Neural crest cell (in vitro differentiated cells): ENCODE data around the gene NFIC. TPM values are rescaled to one million over a fixed set of nuclear protein-coding genes. Genes with fewer than 3 reads are reported as not detected.

Experiments used
- DNase-seq: peaks from one replicate; pipeline ENCODE4 v3.0.0; 2021; ENCODE audit warnings: low read depth, mixed read lengths, low spot score
- H3K27ac Mint-ChIP-seq: one replicate; pipeline ENCODE4 v1.8.0; 2021; ENCODE audit warnings: mild to moderate bottlenecking, mixed read lengths; ENCODE audit not compliant: unreplicated experiment
- H3K27me3 Mint-ChIP-seq: 2 replicates; pipeline ENCODE4 v1.8.0; 2021; ENCODE audit warnings: low read depth, mild to moderate bottlenecking, mixed read lengths
- H3K36me3 Mint-ChIP-seq: 2 replicates; pipeline ENCODE4 v1.8.0; 2021; ENCODE audit warnings: low read depth, mild to moderate bottlenecking, mixed read lengths
- H3K4me1 Mint-ChIP-seq: 2 replicates; pipeline ENCODE4 v1.8.0; 2021; ENCODE audit warnings: mixed read lengths
- H3K4me3 Mint-ChIP-seq: one replicate; pipeline ENCODE4 v1.8.0; 2021; ENCODE audit warnings: mild to moderate bottlenecking, mixed read lengths
- H3K9me3 Mint-ChIP-seq: 2 replicates; pipeline ENCODE4 v1.8.0; 2021; ENCODE audit warnings: mixed read lengths
- total RNA-seq: library from RNA; stranded (reverse); gene quantifications from 2 replicates; pipeline ENCODE4 v1.2.1, GENCODE V29; 2021
- TF ChIP-seq, protein P1 (sequence below): fragments of 200-600 bp; sonication (generic); conservative IDR thresholded peaks from 2 replicates; pipeline ENCODE4 v1.5.0; 2021; ENCODE audit warnings: antibody characterized with exemption, mild to moderate bottlenecking

Gene NFIC
- total RNA-seq, 1 donor from 2014 or later, result 4.1 TPM

DNA sequence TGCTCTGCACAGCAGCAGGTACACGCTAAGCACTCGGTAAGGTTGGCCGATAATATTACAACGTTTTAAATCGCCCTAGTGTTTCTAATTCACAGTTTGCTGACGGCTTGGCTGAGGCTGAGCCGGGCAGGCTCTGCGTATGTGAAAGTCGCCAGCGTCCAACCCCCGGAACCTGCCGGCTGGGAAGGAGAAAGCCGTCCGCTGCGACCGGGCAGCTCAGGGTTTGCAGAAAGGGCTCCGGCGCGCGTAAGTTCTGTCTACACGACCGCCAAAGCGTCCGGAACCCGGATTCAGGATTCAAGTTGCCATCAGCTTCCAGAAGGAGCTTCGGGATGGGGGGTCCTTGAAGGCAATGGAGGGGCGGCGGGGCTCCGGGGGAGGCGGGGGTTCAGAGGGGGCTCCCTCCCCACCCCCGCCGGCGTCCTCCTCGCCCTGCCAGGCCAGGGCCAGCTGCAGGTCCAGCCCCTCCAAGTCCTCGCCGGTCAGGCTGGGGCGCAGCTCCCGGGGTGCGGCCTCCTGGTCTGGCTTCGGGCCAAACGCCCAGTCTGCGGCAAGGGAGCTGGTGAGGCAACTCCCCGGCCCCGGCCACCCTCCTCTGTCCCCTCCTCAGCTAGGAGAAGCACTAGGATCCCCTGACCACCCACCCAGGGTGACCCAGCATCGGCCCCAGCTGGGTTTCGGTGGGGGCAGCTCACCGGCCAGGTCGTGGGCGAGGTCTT lies 116.3 kb downstream of the NFIC start:
- H3K4me1 Mint-ChIP-seq, result no peaks in the 10 kb centered on the region
- TF ChIP-seq, protein P1, sequence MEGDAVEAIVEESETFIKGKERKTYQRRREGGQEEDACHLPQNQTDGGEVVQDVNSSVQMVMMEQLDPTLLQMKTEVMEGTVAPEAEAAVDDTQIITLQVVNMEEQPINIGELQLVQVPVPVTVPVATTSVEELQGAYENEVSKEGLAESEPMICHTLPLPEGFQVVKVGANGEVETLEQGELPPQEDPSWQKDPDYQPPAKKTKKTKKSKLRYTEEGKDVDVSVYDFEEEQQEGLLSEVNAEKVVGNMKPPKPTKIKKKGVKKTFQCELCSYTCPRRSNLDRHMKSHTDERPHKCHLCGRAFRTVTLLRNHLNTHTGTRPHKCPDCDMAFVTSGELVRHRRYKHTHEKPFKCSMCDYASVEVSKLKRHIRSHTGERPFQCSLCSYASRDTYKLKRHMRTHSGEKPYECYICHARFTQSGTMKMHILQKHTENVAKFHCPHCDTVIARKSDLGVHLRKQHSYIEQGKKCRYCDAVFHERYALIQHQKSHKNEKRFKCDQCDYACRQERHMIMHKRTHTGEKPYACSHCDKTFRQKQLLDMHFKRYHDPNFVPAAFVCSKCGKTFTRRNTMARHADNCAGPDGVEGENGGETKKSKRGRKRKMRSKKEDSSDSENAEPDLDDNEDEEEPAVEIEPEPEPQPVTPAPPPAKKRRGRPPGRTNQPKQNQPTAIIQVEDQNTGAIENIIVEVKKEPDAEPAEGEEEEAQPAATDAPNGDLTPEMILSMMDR, result no peak

GRCh38 chr19:3483226-3483628 lies 116.8 kb downstream of the NFIC start, which contains the start of gene SMIM44:
Gene SMIM44, minus strand, starts transcription at chr19:3483441. Its CDS starts 38 bp downstream, at chr19:3483403.
- DNase-seq, result no peak
- H3K27ac Mint-ChIP-seq, result no peak within 1 kb of the TSS
- no peak within 1 kb of the TSS for H3K4me3 Mint-ChIP-seq
- H3K4me1 Mint-ChIP-seq, result no peaks in the 10 kb centered on the region
- no peaks in the 10 kb centered on the region for H3K36me3 Mint-ChIP-seq
- H3K9me3 Mint-ChIP-seq, result no peaks in the 10 kb centered on the region
- peaks cover 27% of the 10 kb centered on the region for H3K27me3 Mint-ChIP-seq
- TF ChIP-seq, protein P1, result no peak

More for the DNA sequence above, 116.3 kb downstream of the NFIC start:
- DNase-seq, result no peak
- Mint-ChIP-seq H3K27me3 (peaks cover 30% of the 10 kb centered on the region), H3K27ac (no peak overlapping the region), H3K9me3 (no peaks in the 10 kb centered on the region), H3K4me3 (no peak overlapping the region), H3K36me3 (no peaks in the 10 kb centered on the region)

- H3K4me1 Mint-ChIP-seq, result no peaks in the 10 kb centered on the region
- TF ChIP-seq, protein P1, result no peak
These were observed 125.2 kb downstream of the NFIC start for GRCh38 chr19:3491396-3492119.

DNA sequence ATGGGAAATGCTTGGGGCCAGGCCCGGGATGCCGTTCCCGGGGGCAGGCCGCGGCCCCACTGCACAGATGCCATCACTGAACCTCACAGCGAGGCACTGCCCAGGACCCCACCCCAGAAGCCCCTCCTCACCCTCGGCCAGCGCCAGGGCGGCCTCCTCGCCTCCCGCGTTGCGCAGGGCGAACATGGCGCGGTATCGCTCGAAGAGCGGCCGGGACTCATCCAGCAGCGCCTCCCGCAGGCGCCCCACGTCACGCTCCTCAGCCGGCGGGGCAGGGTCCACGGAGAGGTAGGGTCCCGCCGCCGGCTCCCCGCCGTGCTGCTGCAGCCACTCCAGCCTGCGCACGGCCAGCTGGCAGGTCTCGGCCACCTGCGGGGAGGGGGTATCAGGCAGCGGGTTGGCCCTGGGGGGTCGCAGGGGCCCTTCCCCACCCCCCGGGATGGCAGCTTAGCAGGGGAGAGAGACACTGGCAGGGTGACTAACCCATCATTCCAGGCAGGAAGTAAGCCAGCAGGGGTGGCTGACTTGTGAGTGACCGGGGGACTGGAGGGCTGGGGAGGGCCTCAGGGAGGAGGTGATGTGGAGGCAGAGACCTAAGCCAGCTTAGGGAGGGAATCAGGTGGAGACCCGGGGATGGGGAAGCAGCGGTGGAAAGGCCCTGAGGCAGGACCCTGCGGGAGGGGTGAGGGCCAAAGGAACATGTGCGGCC lies 125.9 kb downstream of the NFIC start:
- Mint-ChIP-seq H3K27ac (no peak overlapping the region), H3K27me3 (no peaks in the 10 kb centered on the region)

More at GRCh38 chr19:3491396-3492119, 125.2 kb downstream of the NFIC start:
- Mint-ChIP-seq H3K27me3 (no peaks in the 10 kb centered on the region), H3K4me3 (no peak overlapping the region), H3K9me3 (no peaks in the 10 kb centered on the region), H3K36me3 (peaks cover 3% of the 10 kb centered on the region), H3K27ac (no peak overlapping the region)
- no peak for DNase-seq

GRCh38 chr19:3492919-3493318 lies 126.5 kb downstream of the NFIC start:
- Mint-ChIP-seq H3K4me3 (no peak overlapping the region), H3K27ac (no peak overlapping the region)

More for the DNA sequence above, 125.9 kb downstream of the NFIC start:
- DNase-seq, result no peak
- no peaks in the 10 kb centered on the region for H3K4me1 Mint-ChIP-seq
- no peaks in the 10 kb centered on the region for H3K9me3 Mint-ChIP-seq
- H3K4me3 Mint-ChIP-seq, result no peak overlapping the region
- H3K36me3 Mint-ChIP-seq, result peaks cover 3% of the 10 kb centered on the region
- TF ChIP-seq, protein P1, result no peak

More at GRCh38 chr19:3492919-3493318, 126.5 kb downstream of the NFIC start:
- TF ChIP-seq, protein P1, result no peak
- DNase-seq, result no peak
- Mint-ChIP-seq H3K9me3 (no peaks in the 10 kb centered on the region), H3K36me3 (peaks cover 4% of the 10 kb centered on the region), H3K4me1 (no peaks in the 10 kb centered on the region), H3K27me3 (no peaks in the 10 kb centered on the region)
